ENCODE data around the gene SLC25A22.

DNA sequence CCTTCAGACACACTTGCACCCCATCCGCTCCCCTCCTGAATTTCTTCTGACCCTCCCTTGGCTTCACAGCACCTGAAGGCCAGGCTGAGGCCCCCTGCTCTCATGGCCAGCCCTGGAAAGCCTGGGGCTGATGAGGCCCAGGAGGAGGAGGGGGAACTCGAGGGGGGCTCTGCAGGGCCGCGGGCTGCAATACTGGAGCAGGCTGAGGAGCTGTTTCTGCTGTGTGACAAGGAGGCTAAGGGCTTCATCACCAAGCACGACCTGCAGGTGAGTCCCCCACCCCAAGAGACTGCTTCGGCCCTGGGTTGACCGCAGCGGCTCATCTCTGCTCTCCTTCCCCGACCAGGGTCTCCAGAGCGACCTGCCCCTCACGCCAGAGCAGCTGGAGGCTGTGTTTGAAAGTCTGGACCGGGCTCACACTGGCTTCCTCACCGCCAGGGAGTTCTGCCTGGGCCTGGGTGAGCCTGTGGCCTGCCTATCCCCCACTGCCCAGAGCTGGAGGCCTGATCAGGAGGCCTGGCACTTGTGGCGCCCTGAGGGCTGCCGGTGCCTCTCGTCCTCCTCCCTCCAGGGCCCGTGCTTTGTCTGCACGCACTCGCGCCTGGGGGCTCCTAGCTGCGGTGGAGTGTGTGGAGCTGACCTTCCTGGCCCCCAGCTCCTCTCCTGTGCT is 30.6 kb upstream of the SLC25A22 start:
- TF ChIP-seq EZH2 (IDR thresholded peaks at IDR 0.05; ENCODE audit: borderline replicate concordance, low read depth, low read length, poor library complexity, severe bottlenecking) = no peak
- TF ChIP-seq, protein P1, sequence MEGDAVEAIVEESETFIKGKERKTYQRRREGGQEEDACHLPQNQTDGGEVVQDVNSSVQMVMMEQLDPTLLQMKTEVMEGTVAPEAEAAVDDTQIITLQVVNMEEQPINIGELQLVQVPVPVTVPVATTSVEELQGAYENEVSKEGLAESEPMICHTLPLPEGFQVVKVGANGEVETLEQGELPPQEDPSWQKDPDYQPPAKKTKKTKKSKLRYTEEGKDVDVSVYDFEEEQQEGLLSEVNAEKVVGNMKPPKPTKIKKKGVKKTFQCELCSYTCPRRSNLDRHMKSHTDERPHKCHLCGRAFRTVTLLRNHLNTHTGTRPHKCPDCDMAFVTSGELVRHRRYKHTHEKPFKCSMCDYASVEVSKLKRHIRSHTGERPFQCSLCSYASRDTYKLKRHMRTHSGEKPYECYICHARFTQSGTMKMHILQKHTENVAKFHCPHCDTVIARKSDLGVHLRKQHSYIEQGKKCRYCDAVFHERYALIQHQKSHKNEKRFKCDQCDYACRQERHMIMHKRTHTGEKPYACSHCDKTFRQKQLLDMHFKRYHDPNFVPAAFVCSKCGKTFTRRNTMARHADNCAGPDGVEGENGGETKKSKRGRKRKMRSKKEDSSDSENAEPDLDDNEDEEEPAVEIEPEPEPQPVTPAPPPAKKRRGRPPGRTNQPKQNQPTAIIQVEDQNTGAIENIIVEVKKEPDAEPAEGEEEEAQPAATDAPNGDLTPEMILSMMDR (conservative IDR thresholded peaks at IDR 0.05; ENCODE audit: low read depth, low read length) = no peak

Data from A673 (cell line).